Spleen (tissue), 7 donors: Measurements from ENCODE around the gene TMEM178B.

Experiments
- CTCF ChIP-seq, 11 experiments: fragments of 200-600 bp in 7 of 11; fragments of 450-650 bp in 4 of 11; sonication (generic) in 4 of 11; IDR thresholded peaks in 8 of 11; conservative IDR thresholded peaks in 3 of 11; 1 replicate in 7 of 11; 2 replicates in 4 of 11; pipeline versions ENCODE4 v1.4.0 to v1.8.0; 2016 to 2021; ENCODE audit warnings: antibody characterized with exemption in 11 of 11, inconsistent platforms in 4 of 11, mild to moderate bottlenecking in 1 of 11
- POLR2AphosphoS5 ChIP-seq, 3 donors: sonication (generic); formaldehyde crosslinking; IDR thresholded peaks; one replicate each; pipeline ENCODE4 v1.5.1; 2017; ENCODE audit warnings: antibody characterized with exemption in 3 of 3
- donor health status: DM: no; HTN: no; CAD: no; lungs with moderate emphysema.
- donor health status: DM: no; HTN: no; CAD: no.
- donor health status: DM: no; HTN: no; CAD: no.

DNA sequence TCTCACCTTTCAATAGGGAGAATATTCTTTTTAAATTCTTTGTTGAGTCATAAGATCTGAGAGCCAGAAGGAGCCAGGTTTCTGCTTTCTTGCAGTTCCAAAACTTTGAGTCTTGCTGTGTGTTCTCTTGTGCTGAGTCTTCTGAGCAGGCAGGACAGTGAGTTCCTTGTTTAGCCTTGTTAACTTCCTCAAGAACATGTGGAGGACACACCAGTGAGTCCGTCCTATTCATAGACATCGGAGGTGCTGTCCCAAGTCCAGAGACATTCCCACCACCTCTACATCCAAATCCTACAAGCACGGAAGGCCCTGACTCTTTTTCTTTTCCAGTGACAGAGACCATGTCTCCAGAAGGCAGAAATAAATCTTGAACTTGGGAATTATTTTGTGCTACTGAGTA lies 342.1 kb downstream of the TMEM178B start:
- TF ChIP-seq CTCF (IDR thresholded peaks at IDR 0.05 in 8 of 11, conservative IDR thresholded peaks at IDR 0.05 in 3 of 11) (no peak), POLR2AphosphoS5 (IDR thresholded peaks at IDR 0.05) (no peak)
